Lung (tissue), 12 donors: ENCODE data around the gene SLC8A1. TPM values are rescaled to one million over a fixed set of nuclear protein-coding genes. Genes with fewer than 3 reads are reported as not detected.

Experiments
- ATAC-seq: fragments of 200-7000 bp; cut with Tn5 transposase; one replicate; pipeline ENCODE4 v1.9.1; 2020; ENCODE audit warnings: moderate number of reproducible peaks; ENCODE audit not compliant: insufficient read depth, low FRiP score
- DNase-seq, 3 donors: peaks; one replicate each; pipeline ENCODE4 v3.0.0-alpha.2; 2013 to 2017
- H3K27ac ChIP-seq, 2 donors: one replicate each; pipeline ENCODE4 v1.5.1; 2013; ENCODE audit warnings: mild to moderate bottlenecking in 2 of 2, moderate library complexity in 2 of 2, control low read depth in 1 of 2, inconsistent platforms in 1 of 2, low read depth in 1 of 2, low read length in 1 of 2
- H3K27me3 ChIP-seq, 3 donors: one replicate each; pipeline ENCODE4 v1.5.1; 2013; ENCODE audit warnings: low read length in 2 of 3; ENCODE audit not compliant: control insufficient read depth in 3 of 3, insufficient read depth in 3 of 3
- H3K36me3 ChIP-seq, 4 donors: one replicate each; pipeline ENCODE4 v1.5.1; 2013; ENCODE audit warnings: low read length in 4 of 4, mild to moderate bottlenecking in 1 of 4, moderate library complexity in 1 of 4; ENCODE audit not compliant: control insufficient read depth in 4 of 4, insufficient read depth in 4 of 4
- H3K4me1 ChIP-seq, 5 donors: one replicate each; pipeline ENCODE4 v1.5.1; 2013; ENCODE audit warnings: low read length in 5 of 5, mild to moderate bottlenecking in 2 of 5, moderate library complexity in 1 of 5; ENCODE audit not compliant: control insufficient read depth in 5 of 5, insufficient read depth in 5 of 5
- H3K4me3 ChIP-seq: one replicate; pipeline ENCODE4 v1.5.1; 2013; ENCODE audit warnings: mild to moderate bottlenecking, control low read depth, moderate library complexity
- H3K9ac ChIP-seq, 2 donors: one replicate each; pipeline ENCODE4 v1.5.1; 2013; ENCODE audit warnings: low read length in 2 of 2, control low read depth in 1 of 2; ENCODE audit not compliant: insufficient read depth in 1 of 2
- H3K9me3 ChIP-seq, 4 donors: one replicate each; pipeline ENCODE4 v1.5.1; 2013; ENCODE audit warnings: low read length in 3 of 4, mild to moderate bottlenecking in 1 of 4, moderate library complexity in 1 of 4; ENCODE audit not compliant: control insufficient read depth in 4 of 4, insufficient read depth in 3 of 4
- WGBS, 2 donors: extraction: QIAGEN DNeasy Blood & Tissue Kit; methylation state at CpG; one replicate each; pipeline ENCODE4 v1.1.7; 2013; 5-methylcytosine and 5-hydroxymethylcytosine counted together
- polyA plus RNA-seq, 2 donors: library from polyadenylated mRNA; stranded (reverse); fragments of 200-250 nt; gene quantifications; one replicate each; pipeline ENCODE4 v1.2.1, GENCODE V29; 2013
- total RNA-seq, 2 donors: library from RNA; depleted of rRNA in 1 of 2; stranded (reverse); fragments of >200 nt in 1 of 2; gene quantifications; one replicate each; pipeline ENCODE4 v1.2.1, GENCODE V29; 2014 to 2021
- TF ChIP-seq, protein P1 (sequence below): IDR thresholded peaks from 2 replicates; pipeline ENCODE4 v1.5.1; 2012; ENCODE audit warnings: mild to moderate bottlenecking; ENCODE audit errors: control extremely low read depth, extremely low read depth
- donor health status: control.
- donor health status: control.
- donor health status: Bipolar disorder and iron deficiency.
- donor health status: healthy.
- donor health status: DM: yes; HTN: yes; CAD: no.

SLC8A1 gene
- total and polyA plus RNA-seq, 4 donors: 1.2 to 34.7 (median 18.4) TPM

DNA sequence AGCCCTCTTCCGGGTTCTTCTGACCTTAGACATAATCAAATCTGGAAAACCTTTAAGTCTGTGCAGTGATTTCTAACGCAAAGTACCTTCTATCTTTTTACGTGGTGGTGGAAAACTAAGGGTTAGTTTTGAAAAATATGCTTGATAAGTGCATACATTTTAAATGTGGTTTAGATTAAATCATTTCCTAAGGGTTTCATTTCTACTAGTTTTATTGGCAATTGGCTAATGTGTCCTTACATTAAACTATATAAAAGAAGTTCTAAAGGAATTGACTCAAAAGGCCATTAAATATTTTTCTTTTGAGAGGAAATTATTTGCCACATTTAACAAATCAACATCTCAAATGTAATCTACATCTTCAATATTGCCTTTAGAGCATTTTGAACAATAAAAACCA lies 404.5 kb downstream of the SLC8A1 start:
- no peaks in the 10 kb centered on the region for H3K4me1 ChIP-seq
- no peaks in the 10 kb centered on the region for H3K9me3 ChIP-seq
- no peak overlapping the region for H3K27ac ChIP-seq
- H3K36me3 ChIP-seq: no peaks in the 10 kb centered on the region
- 88 to 94% methylated on average over 3 of the region's 3 CpGs for WGBS, 2 donors
- no peak overlapping the region for H3K9ac ChIP-seq
- TF ChIP-seq, protein P1, sequence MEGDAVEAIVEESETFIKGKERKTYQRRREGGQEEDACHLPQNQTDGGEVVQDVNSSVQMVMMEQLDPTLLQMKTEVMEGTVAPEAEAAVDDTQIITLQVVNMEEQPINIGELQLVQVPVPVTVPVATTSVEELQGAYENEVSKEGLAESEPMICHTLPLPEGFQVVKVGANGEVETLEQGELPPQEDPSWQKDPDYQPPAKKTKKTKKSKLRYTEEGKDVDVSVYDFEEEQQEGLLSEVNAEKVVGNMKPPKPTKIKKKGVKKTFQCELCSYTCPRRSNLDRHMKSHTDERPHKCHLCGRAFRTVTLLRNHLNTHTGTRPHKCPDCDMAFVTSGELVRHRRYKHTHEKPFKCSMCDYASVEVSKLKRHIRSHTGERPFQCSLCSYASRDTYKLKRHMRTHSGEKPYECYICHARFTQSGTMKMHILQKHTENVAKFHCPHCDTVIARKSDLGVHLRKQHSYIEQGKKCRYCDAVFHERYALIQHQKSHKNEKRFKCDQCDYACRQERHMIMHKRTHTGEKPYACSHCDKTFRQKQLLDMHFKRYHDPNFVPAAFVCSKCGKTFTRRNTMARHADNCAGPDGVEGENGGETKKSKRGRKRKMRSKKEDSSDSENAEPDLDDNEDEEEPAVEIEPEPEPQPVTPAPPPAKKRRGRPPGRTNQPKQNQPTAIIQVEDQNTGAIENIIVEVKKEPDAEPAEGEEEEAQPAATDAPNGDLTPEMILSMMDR: no peak
- H3K27me3 ChIP-seq: no peaks in the 10 kb centered on the region
- DNase-seq: no peak
- H3K4me3 ChIP-seq: no peak overlapping the region
- ATAC-seq: no peak
